ENCODE results near the gene SPATA19. TPM values are rescaled to one million over a fixed set of nuclear protein-coding genes. Genes with fewer than 3 reads are reported as not detected.

SPATA19 gene
- total and polyA plus RNA-seq, 2 experiments from 2014 or later = not detected

DNA sequence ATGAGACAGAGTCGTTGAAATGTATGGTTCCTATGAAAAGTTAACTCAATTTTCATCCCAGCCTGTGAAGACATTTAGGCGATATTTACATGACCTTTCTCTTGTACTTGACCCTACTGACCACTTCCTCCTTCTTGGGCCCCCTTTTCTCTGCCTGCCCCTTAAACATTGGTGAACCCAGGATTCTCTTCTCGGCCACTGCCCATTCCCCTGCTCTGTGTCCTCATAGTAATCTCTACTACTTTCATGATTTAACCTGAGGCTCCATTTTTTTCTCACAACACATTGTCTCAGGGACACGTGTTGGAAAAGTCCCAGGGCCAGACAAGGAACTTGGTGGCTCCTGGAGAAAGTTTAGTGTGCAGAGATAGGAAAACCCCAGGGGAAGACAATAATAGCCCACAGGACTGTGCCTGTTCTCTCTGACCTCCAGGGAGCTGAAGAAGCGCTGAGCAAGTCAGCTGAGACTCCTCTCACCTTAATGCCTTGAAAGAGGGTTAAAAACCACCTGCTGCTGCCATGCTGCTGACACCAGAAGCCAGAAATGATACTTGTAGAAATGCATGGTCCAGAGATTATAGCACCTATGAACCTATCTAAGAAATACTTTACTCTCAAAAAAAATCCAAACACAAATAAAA lies 42.5 kb upstream of the SPATA19 start:
- ATAC-seq = no peak
- peaks cover 7% of the 10 kb centered on the region for H3K27me3 Mint-ChIP-seq (ENCODE audit: insufficient read depth, low read depth, poor library complexity)
- no peaks in the 10 kb centered on the region for H3K4me1 ChIP-seq (ENCODE audit: insufficient read depth)
- TF ChIP-seq NANOG (IDR thresholded peaks at IDR 0.05; ENCODE audit: borderline replicate concordance) (no peak), STAT1 (IDR thresholded peaks at IDR 0.05; ENCODE audit: unreplicated experiment) (no peak), EZH2 (IDR thresholded peaks at IDR 0.05; ENCODE audit: low read depth, unreplicated experiment) (no peak), ZNF114 (CRISPR knock-in tag; IDR thresholded peaks at IDR 0.05) (no peak), ZNF331 (CRISPR knock-in tag; IDR thresholded peaks at IDR 0.05; ENCODE audit: low read depth) (no peak), CREB1 (CRISPR knock-in tag; IDR thresholded peaks at IDR 0.05; ENCODE audit: low read depth) (no peak), JUNB (IDR thresholded peaks at IDR 0.05; ENCODE audit: unreplicated experiment) (no peak), EZH2phosphoT487 (IDR thresholded peaks at IDR 0.05; ENCODE audit: unreplicated experiment) (no peak)
- TF ChIP-seq, protein P1, sequence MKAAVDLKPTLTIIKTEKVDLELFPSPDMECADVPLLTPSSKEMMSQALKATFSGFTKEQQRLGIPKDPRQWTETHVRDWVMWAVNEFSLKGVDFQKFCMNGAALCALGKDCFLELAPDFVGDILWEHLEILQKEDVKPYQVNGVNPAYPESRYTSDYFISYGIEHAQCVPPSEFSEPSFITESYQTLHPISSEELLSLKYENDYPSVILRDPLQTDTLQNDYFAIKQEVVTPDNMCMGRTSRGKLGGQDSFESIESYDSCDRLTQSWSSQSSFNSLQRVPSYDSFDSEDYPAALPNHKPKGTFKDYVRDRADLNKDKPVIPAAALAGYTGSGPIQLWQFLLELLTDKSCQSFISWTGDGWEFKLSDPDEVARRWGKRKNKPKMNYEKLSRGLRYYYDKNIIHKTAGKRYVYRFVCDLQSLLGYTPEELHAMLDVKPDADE (IDR thresholded peaks at IDR 0.05) = no peak
- TF ChIP-seq, protein P2, sequence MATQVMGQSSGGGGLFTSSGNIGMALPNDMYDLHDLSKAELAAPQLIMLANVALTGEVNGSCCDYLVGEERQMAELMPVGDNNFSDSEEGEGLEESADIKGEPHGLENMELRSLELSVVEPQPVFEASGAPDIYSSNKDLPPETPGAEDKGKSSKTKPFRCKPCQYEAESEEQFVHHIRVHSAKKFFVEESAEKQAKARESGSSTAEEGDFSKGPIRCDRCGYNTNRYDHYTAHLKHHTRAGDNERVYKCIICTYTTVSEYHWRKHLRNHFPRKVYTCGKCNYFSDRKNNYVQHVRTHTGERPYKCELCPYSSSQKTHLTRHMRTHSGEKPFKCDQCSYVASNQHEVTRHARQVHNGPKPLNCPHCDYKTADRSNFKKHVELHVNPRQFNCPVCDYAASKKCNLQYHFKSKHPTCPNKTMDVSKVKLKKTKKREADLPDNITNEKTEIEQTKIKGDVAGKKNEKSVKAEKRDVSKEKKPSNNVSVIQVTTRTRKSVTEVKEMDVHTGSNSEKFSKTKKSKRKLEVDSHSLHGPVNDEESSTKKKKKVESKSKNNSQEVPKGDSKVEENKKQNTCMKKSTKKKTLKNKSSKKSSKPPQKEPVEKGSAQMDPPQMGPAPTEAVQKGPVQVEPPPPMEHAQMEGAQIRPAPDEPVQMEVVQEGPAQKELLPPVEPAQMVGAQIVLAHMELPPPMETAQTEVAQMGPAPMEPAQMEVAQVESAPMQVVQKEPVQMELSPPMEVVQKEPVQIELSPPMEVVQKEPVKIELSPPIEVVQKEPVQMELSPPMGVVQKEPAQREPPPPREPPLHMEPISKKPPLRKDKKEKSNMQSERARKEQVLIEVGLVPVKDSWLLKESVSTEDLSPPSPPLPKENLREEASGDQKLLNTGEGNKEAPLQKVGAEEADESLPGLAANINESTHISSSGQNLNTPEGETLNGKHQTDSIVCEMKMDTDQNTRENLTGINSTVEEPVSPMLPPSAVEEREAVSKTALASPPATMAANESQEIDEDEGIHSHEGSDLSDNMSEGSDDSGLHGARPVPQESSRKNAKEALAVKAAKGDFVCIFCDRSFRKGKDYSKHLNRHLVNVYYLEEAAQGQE (IDR thresholded peaks at IDR 0.05; ENCODE audit: unreplicated experiment) = no peak
- H3K36me3 Mint-ChIP-seq (ENCODE audit: low read depth) = no peaks in the 10 kb centered on the region
- H3K4me3 Mint-ChIP-seq = no peak overlapping the region
- no peak overlapping the region for H3K27ac ChIP-seq (ENCODE audit: low read depth)
- DNase-seq (ENCODE audit: low spot score) = no peak
- H3K4me1 Mint-ChIP-seq = no peaks in the 10 kb centered on the region
- H3F3A ChIP-seq (replicated peaks; ENCODE audit: low read depth) = no peaks in the 10 kb centered on the region
- H3K4me3 ChIP-seq = no peak overlapping the region
- H4K20me1 ChIP-seq (replicated peaks; ENCODE audit: insufficient read depth) = no peaks in the 10 kb centered on the region
- H3K9me2 ChIP-seq (ENCODE audit: insufficient read depth) = peaks cover 11% of the 10 kb centered on the region
- no peaks in the 10 kb centered on the region for H3K36me3 ChIP-seq (ENCODE audit: insufficient read depth)
- no peak overlapping the region for H2AFZ ChIP-seq
- H3K4me2 ChIP-seq = no peak overlapping the region
- H3K9me3 Mint-ChIP-seq = peaks cover 7% of the 10 kb centered on the region; the same call in 1 of the 3 replicates
- H3K79me2 ChIP-seq (replicated peaks; ENCODE audit: insufficient read depth) = no peaks in the 10 kb centered on the region
- H3K27ac Mint-ChIP-seq = no peak overlapping the region
- H3K27me3 ChIP-seq (ENCODE audit: insufficient read depth) = no peaks in the 10 kb centered on the region

DNA sequence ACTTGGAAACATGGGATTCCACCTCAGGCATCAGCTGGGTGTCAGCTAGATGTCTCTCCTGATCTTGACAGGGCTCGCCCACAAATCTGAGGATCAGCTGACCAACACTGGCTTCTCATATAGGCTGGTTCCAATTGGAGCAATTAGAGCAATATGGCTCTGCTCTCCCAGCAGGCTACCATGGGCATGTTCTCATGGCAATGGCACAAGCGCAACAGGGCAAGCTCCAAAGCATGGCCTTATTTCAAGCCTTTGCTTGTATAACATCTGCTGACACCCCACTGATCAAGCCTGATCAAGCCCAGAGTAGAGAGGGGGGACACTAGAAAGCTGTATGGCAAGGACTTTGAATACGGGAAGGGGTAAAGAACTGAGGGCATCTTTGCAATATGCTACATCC lies 40.7 kb upstream of the SPATA19 start:
- no peaks in the 10 kb centered on the region for H3K4me1 ChIP-seq (ENCODE audit: insufficient read depth)
- no peaks in the 10 kb centered on the region for H3K27me3 ChIP-seq (ENCODE audit: insufficient read depth)
- peaks cover 7% of the 10 kb centered on the region for H3K27me3 Mint-ChIP-seq (ENCODE audit: insufficient read depth, low read depth, poor library complexity)
- H3K27ac ChIP-seq (ENCODE audit: low read depth) = no peak overlapping the region
- H3K79me2 ChIP-seq (replicated peaks; ENCODE audit: insufficient read depth) = no peaks in the 10 kb centered on the region
- no peaks in the 10 kb centered on the region for H3K4me1 Mint-ChIP-seq
- no peaks in the 10 kb centered on the region for H3K36me3 Mint-ChIP-seq (ENCODE audit: low read depth)
- no peak for ATAC-seq
- H3F3A ChIP-seq (replicated peaks; ENCODE audit: low read depth) = no peaks in the 10 kb centered on the region
- H3K4me3 Mint-ChIP-seq = no peak overlapping the region
- DNase-seq (ENCODE audit: low spot score) = no peak
- no peak overlapping the region for H3K27ac Mint-ChIP-seq
- H3K9me3 Mint-ChIP-seq = peaks cover 13% of the 10 kb centered on the region; the same call in 1 of the 3 replicates
- no peak overlapping the region for H2AFZ ChIP-seq
- no peak overlapping the region for H3K4me2 ChIP-seq
- H3K9me2 ChIP-seq (ENCODE audit: insufficient read depth) = peaks cover 11% of the 10 kb centered on the region
- no peaks in the 10 kb centered on the region for H3K36me3 ChIP-seq (ENCODE audit: insufficient read depth)
- H3K4me3 ChIP-seq = no peak overlapping the region
- no peaks in the 10 kb centered on the region for H4K20me1 ChIP-seq (replicated peaks; ENCODE audit: insufficient read depth)
- TF ChIP-seq EZH2phosphoT487 (IDR thresholded peaks at IDR 0.05; ENCODE audit: unreplicated experiment) (no peak), ZNF331 (CRISPR knock-in tag; IDR thresholded peaks at IDR 0.05; ENCODE audit: low read depth) (no peak), STAT1 (IDR thresholded peaks at IDR 0.05; ENCODE audit: unreplicated experiment) (no peak), CREB1 (CRISPR knock-in tag; IDR thresholded peaks at IDR 0.05; ENCODE audit: low read depth) (no peak)
- TF ChIP-seq, protein P3, sequence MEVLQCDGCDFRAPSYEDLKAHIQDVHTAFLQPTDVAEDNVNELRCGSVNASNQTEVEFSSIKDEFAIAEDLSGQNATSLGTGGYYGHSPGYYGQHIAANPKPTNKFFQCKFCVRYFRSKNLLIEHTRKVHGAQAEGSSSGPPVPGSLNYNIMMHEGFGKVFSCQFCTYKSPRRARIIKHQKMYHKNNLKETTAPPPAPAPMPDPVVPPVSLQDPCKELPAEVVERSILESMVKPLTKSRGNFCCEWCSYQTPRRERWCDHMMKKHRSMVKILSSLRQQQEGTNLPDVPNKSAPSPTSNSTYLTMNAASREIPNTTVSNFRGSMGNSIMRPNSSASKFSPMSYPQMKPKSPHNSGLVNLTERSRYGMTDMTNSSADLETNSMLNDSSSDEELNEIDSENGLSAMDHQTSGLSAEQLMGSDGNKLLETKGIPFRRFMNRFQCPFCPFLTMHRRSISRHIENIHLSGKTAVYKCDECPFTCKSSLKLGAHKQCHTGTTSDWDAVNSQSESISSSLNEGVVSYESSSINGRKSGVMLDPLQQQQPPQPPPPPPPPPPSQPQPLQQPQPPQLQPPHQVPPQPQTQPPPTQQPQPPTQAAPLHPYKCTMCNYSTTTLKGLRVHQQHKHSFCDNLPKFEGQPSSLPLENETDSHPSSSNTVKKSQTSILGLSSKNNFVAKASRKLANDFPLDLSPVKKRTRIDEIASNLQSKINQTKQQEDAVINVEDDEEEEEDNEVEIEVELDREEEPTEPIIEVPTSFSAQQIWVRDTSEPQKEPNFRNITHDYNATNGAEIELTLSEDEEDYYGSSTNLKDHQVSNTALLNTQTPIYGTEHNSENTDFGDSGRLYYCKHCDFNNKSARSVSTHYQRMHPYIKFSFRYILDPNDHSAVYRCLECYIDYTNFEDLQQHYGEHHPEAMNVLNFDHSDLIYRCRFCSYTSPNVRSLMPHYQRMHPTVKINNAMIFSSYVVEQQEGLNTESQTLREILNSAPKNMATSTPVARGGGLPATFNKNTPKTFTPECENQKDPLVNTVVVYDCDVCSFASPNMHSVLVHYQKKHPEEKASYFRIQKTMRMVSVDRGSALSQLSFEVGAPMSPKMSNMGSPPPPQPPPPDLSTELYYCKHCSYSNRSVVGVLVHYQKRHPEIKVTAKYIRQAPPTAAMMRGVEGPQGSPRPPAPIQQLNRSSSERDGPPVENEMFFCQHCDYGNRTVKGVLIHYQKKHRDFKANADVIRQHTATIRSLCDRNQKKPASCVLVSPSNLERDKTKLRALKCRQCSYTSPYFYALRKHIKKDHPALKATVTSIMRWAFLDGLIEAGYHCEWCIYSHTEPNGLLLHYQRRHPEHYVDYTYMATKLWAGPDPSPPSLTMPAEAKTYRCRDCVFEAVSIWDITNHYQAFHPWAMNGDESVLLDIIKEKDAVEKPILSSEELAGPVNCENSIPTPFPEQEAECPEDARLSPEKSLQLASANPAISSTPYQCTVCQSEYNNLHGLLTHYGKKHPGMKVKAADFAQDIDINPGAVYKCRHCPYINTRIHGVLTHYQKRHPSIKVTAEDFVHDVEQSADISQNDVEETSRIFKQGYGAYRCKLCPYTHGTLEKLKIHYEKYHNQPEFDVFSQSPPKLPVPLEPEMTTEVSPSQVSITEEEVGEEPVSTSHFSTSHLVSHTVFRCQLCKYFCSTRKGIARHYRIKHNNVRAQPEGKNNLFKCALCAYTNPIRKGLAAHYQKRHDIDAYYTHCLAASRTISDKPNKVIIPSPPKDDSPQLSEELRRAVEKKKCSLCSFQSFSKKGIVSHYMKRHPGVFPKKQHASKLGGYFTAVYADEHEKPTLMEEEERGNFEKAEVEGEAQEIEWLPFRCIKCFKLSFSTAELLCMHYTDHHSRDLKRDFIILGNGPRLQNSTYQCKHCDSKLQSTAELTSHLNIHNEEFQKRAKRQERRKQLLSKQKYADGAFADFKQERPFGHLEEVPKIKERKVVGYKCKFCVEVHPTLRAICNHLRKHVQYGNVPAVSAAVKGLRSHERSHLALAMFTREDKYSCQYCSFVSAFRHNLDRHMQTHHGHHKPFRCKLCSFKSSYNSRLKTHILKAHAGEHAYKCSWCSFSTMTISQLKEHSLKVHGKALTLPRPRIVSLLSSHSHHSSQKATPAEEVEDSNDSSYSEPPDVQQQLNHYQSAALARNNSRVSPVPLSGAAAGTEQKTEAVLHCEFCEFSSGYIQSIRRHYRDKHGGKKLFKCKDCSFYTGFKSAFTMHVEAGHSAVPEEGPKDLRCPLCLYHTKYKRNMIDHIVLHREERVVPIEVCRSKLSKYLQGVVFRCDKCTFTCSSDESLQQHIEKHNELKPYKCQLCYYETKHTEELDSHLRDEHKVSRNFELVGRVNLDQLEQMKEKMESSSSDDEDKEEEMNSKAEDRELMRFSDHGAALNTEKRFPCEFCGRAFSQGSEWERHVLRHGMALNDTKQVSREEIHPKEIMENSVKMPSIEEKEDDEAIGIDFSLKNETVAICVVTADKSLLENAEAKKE (CRISPR knock-in tag; IDR thresholded peaks at IDR 0.05) = no peak
